GM10847 (cell line): Measurements from ENCODE around the gene GLT1D1.

Source experiments
- POLR2A ChIP-seq: IDR thresholded peaks from 2 replicates; pipeline ENCODE4 v1.6.1; 2011; ENCODE audit not compliant: insufficient read length; ENCODE audit errors: extremely low read depth

The GLT1D1 gene

DNA sequence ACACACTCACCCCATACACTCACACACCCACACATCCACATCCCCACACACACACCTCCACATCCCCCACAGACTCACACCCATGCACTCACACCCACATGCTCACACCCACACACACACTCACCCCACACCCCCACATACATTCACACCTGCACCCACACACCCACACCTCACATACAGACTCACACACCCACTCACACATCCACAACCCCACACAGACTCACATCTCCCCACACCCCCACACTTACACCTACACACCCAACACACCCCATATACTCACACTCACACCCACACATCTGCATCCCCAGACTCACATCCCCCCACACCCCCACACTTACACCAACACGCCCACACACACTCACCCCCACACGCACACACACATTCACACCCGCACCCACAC lies 171.8 kb downstream of the GLT1D1 start:
- TF ChIP-seq POLR2A, result no peak

DNA sequence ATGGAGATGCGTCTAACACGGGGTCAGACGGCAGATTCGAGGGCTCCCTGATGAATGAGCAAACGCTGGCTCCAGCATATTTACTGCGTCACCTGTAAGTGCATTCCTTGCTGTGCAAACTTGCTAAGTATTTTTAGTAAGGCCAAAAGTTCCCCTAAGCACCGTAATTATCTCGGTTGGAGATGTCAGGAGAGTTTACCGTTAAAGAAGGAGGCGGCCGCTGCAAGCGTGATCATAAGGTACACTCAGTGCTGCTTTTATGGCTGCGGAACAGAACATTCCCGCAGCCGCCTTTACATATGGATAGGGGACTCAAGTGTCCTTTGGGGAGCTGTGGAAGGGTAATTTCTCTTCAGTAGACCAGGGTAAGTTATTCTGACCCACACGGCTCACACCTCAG lies 175.6 kb downstream of the GLT1D1 start:
- TF ChIP-seq POLR2A, result no peak
